ENCODE results near the gene TMEM51. TPM values are rescaled to one million over a fixed set of nuclear protein-coding genes. Genes with fewer than 3 reads are reported as not detected.

Gene TMEM51
- total and polyA plus RNA-seq, 9 of the 15 experiments (the other 6 are each of a cell fraction or from before 2014, with no cell fraction given) = 0.06 to 1.4 (median 0.58) TPM

DNA sequence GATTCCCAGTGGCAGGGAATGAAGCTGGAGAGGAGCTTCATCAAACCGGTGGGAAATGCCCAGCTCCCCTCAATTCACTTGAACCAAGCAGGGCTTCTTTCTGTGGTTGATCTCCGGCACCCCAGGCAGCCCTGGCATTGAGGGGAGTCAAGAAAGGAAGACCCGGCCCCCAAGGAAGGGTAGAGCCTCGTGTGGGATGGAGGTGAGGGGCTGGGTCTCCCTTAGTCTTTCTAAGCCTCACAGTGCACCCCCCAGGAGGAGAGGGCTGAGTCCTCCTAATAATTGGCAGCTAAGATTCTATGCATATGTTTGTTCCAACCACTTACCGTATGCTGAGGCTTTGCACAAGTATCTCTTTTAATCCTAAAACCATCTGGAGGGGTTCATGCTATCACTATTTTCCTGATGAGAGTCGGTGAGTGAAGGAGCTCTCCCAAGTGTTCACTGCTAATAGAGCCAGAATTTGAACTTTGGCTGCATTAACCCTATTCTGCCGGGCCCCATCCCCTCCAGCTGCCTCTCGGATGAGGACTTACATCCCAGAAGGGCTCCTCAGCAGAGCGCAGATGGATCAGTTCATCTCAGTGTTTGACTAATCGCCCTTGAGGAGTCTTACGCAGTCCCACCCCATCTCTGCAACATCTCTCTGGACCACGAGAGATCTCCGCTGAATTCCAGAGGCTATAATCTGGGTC is 33.1 kb upstream of the TMEM51 start:
- WGBS (ENCODE audit: insufficient coverage, low coverage, missing lambda C conversion rate) = 2% methylated on average over 13 of the region's 13 CpGs
- Histone ChIP-seq H3K4me1 (replicated peaks in 1 of 2; ENCODE audit: control insufficient read depth in 2 of 2, insufficient read depth in 2 of 2, low read length in 2 of 2) (peaks cover 0 to 4% of the 10 kb centered on the region in 2 experiments; a peak in 1 of 5 replicates), H4K20me1 (replicated peaks; ENCODE audit: control insufficient read depth, insufficient read depth, low read length) (peaks cover 9% of the 10 kb centered on the region), H3K79me2 (ENCODE audit: control insufficient read depth, insufficient read depth, low read length) (no peaks in the 10 kb centered on the region), H3K9ac (ENCODE audit: insufficient read depth in 1 of 2, low read depth in 2 of 2, low read length in 2 of 2) (no peak overlapping the region), H3K4me2 (ENCODE audit: insufficient read depth, low read length) (no peak overlapping the region), H2AFZ (ENCODE audit: low read depth, low read length) (no peak overlapping the region), H3K4me3 (no peak overlapping the region), H3K36me3 (ENCODE audit: control insufficient read depth, insufficient read depth, low read length) (no peaks in the 10 kb centered on the region), H3K27me3 (ENCODE audit: control insufficient read depth in 2 of 2, insufficient read depth in 2 of 2, low read length in 2 of 2) (peaks cover 43 to 78% of the 10 kb centered on the region in 2 experiments), H3K9me3 (replicated peaks; ENCODE audit: control insufficient read depth, insufficient read depth, low read depth, low read length) (no peaks in the 10 kb centered on the region), H3K9me1 (ENCODE audit: control insufficient read depth, insufficient read depth, low read length) (no peaks in the 10 kb centered on the region), H3K27ac (ENCODE audit: extremely low read depth, low read depth, low read length) (no peak overlapping the region)
- POLR2A ChIA-PET = interaction anchor here (1.0 to 1.6 kb wide), 3 partner anchors 8 to 13 kb away, joined by 3 to 7 read pairs (median 3); no protein-coding TSS in a partner anchor
- CTCF ChIA-PET (ENCODE audit: low intra/inter-chr PET ratio) = no interaction called here
- BruUV-seq (replicated peaks) = no TSS peak
- intact Hi-C loops (cut with micrococcal nuclease) (no loop called here), in situ Hi-C loops (cut with MboI) (loop anchor here (10.0 kb wide), 2 partner anchors 154 to 304 kb away; no protein-coding TSS in a partner anchor)
- FAIRE-seq = no peak
- TF ChIP-seq, protein P1, sequence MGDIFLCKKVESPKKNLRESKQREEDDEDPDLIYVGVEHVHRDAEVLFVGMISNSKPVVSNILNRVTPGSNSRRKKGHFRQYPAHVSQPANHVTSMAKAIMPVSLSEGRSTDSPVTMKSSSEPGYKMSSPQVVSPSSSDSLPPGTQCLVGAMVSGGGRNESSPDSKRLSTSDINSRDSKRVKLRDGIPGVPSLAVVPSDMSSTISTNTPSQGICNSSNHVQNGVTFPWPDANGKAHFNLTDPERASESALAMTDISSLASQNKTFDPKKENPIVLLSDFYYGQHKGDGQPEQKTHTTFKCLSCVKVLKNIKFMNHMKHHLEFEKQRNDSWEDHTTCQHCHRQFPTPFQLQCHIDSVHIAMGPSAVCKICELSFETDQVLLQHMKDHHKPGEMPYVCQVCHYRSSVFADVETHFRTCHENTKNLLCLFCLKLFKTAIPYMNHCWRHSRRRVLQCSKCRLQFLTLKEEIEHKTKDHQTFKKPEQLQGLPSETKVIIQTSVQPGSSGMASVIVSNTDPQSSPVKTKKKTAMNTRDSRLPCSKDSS (IDR thresholded peaks at IDR 0.05; ENCODE audit: low read depth, partially characterized antibody) = no peak
- TF ChIP-seq ZBTB17 (CRISPR knock-in tag; IDR thresholded peaks at IDR 0.05) (0 out of 2 replicates have a peak, but pooled peaks have one; percentile 38), HSF4 (CRISPR knock-in tag; IDR thresholded peaks at IDR 0.05; ENCODE audit: borderline replicate concordance) (no peak)
- DNase-seq (ENCODE audit: extremely low read depth in 1 of 4, low spot score in 3 of 4) = no peak
- ATAC-seq = no peak
